ENCODE measurements around the gene CPE. TPM values are rescaled to one million over a fixed set of nuclear protein-coding genes. Genes with fewer than 3 reads are reported as not detected.

Gene CPE
- polyA plus RNA-seq, 1 experiment: 0.44 TPM

DNA sequence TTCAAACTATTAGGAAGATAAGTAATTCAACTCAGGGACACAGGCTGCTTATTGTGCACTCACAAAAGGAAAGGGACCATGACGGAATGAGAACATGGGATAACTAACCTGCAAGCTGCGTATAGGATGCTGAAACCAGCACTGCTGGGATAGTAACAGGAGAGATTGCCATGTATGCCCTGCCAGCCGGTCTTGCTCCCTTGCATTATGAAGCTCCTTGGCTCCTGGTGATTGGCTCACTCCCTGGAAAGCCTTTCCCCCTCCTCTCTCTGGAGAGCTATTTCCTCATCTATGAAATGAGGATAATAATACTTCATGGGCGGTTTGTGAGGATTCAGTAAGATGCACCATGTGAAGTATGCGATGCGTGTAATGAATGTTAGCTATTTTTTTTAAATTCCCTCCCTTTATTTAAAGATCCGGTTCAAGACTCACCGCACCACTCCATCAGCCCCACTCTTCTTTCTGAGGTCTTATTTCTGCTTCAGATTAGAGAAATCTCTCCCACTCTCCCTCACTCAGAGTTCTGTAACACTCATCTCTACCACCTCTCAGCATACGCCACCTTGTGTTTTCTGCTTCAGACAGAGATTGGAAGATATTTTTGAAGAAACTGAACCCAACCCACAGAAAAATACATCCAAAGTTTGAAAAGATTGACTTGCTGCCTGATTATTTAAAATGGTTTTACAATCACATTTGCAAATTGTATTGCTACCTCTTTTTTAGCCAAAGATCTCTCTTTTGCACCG, 33.0 kb upstream of the CPE start:
- POLR2A ChIA-PET: no interaction called here
- Histone ChIP-seq H3K36me3 (ENCODE audit: control insufficient read depth, insufficient read depth, low read length) (no peaks in the 10 kb centered on the region), H3K27me3 (ENCODE audit: control insufficient read depth, insufficient read depth, low read length) (no peaks in the 10 kb centered on the region), H3K4me3 (ENCODE audit: low read depth, low read length) (no peak overlapping the region)
- no peak for DNase-seq (ENCODE audit: low read depth)
- CTCF ChIA-PET: interaction anchor here (1.9 to 3.3 kb wide), 3 partner anchors 10 to 215 kb away, joined by 6 to 33 read pairs (median 7); no protein-coding TSS in a partner anchor
- TF ChIP-seq, protein P1, sequence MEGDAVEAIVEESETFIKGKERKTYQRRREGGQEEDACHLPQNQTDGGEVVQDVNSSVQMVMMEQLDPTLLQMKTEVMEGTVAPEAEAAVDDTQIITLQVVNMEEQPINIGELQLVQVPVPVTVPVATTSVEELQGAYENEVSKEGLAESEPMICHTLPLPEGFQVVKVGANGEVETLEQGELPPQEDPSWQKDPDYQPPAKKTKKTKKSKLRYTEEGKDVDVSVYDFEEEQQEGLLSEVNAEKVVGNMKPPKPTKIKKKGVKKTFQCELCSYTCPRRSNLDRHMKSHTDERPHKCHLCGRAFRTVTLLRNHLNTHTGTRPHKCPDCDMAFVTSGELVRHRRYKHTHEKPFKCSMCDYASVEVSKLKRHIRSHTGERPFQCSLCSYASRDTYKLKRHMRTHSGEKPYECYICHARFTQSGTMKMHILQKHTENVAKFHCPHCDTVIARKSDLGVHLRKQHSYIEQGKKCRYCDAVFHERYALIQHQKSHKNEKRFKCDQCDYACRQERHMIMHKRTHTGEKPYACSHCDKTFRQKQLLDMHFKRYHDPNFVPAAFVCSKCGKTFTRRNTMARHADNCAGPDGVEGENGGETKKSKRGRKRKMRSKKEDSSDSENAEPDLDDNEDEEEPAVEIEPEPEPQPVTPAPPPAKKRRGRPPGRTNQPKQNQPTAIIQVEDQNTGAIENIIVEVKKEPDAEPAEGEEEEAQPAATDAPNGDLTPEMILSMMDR (IDR thresholded peaks at IDR 0.05; ENCODE audit: insufficient read depth, low read depth, low read length): 0 out of 2 replicates have a peak, but pooled peaks have one; percentile 1

DNA sequence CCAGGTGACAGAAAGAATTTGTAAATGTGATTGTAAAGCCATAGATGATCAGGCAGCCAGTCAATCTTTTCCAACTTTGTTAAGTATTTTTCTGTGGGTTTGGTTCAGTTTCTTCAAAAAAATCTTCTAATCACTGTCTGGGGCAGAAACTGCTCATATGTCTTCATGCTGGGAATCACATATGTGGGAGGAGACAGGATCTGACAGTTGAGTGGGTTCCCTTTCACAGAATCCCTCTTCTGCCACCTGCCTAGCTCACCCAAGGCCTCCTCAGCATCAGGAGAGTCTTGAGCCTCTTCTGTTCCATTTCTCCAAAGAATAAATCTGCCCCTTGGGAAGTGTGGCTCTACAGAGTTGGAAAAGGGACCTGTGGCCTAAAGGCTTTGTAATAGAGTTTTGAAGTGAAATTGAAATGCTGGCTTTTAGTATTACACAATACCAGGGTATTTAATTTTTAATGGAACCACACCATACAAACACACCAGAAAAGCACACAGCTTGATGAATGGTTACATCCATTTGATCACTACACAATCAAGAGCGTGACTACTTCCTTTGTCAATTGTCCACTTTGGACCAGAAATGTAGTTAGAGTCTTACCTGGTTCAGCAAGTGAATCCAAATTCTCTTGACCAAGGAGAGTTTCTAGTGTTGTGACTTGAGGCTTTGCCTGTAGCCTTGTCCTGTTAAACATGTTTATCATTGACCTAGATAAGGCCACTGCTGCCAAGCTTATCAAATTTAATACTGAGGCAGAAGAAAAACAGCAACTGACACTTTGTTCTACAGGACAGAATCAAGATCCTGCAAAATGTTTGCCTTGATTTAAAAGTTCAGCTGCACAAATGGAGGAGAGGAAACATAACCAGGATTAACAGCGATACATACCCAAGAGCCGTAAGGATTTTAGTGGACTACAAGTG, 30.9 kb upstream of the CPE start:
- TF ChIP-seq, protein P1 (IDR thresholded peaks at IDR 0.05; ENCODE audit: insufficient read depth, low read depth, low read length): no peak
- DNase-seq (ENCODE audit: low read depth): no peak
- Histone ChIP-seq H3K4me3 (ENCODE audit: low read depth, low read length) (no peak overlapping the region), H3K27me3 (ENCODE audit: control insufficient read depth, insufficient read depth, low read length) (no peaks in the 10 kb centered on the region), H3K36me3 (ENCODE audit: control insufficient read depth, insufficient read depth, low read length) (no peaks in the 10 kb centered on the region)
- POLR2A ChIA-PET: interaction anchor here (0.6 kb wide), 1 partner anchor 267 kb away, joined by 10 read pairs; no protein-coding TSS in a partner anchor
- CTCF ChIA-PET: interaction anchor here (1.9 kb wide), 1 partner anchor 217 kb away, joined by 6 read pairs; no protein-coding TSS in a partner anchor

DNA sequence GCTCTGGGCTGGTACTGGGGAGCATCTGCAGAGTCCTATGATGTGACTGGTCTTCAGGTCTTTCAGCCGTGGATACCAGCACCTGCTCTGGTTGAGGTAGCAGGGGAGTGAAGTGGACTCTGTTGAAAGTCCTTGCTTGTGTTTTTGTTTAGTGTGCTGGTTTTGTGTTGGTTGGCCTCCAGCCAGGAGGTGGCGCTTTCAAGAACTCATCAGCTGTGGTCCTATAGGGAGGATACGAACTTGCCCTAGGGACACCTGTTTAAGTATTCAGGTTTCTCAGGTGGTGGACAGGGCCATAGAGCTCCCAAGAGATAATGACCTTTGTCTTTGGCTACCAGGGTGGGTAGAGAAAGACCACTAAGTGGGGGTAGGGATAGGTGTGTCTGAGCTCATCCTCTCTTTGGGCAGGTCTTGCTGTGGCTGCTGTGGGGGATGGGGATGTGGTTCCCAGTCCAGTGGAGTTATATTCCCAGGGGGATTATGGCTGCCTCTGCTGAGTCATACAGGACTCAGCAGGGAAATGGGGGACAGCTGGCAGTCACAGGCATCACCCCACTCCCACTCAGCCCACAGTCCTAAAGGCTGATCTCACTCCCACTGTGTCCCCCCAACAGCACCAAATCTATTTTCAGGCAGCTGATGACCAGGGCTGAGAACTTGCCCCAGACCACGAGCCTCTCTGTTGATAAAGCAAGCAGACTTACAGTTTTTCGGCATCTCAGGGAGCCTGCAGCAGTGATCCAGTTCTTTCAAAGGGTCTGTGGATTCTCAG, 27.3 kb upstream of the CPE start:
- POLR2A ChIA-PET: no interaction called here
- no peaks in the 10 kb centered on the region for H3K27me3 ChIP-seq (ENCODE audit: control insufficient read depth, insufficient read depth, low read length)
- TF ChIP-seq, protein P1 (IDR thresholded peaks at IDR 0.05; ENCODE audit: insufficient read depth, low read depth, low read length): no peak
- H3K36me3 ChIP-seq (ENCODE audit: control insufficient read depth, insufficient read depth, low read length): no peaks in the 10 kb centered on the region
- CTCF ChIA-PET: interaction anchor here (0.9 kb wide), 1 partner anchor 220 kb away, joined by 3 read pairs; no protein-coding TSS in a partner anchor
- no peak overlapping the region for H3K4me3 ChIP-seq (ENCODE audit: low read depth, low read length)
- no peak for DNase-seq (ENCODE audit: low read depth)

DNA sequence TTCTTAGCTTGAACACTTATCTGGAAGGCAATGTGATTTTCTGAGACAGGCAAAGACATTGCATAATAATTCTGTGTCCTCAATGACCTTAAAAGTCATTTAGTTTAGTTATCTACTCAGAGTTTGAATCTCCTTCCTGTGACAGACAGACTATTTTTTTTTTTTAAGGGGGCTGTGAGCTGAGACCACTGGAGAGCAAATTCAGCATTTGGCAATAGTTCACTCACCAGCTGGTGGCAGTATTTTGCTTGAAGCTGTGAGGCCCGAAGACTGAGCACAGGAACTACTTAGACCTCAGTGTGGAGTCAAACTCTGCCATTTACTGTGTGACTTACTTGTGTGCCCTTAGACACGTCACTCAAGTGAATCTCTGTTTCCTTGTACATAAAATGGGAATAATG, 22.9 kb upstream of the CPE start:
- CTCF ChIA-PET: interaction anchor here (0.5 to 1.7 kb wide), 7 partner anchors 10 to 513 kb away, joined by 3 to 7 read pairs (median 3); no protein-coding TSS in a partner anchor
- H3K36me3 ChIP-seq (ENCODE audit: control insufficient read depth, insufficient read depth, low read length): no peaks in the 10 kb centered on the region
- no peak for DNase-seq (ENCODE audit: low read depth)
- POLR2A ChIA-PET: no interaction called here
- no peaks in the 10 kb centered on the region for H3K27me3 ChIP-seq (ENCODE audit: control insufficient read depth, insufficient read depth, low read length)
- TF ChIP-seq, protein P1 (IDR thresholded peaks at IDR 0.05; ENCODE audit: insufficient read depth, low read depth, low read length): peak; percentile 45
- H3K4me3 ChIP-seq (ENCODE audit: low read depth, low read length): no peak overlapping the region

Data from BJ (cell line).